Measurements from ENCODE around the gene TPMT. TPM values are rescaled to one million over a fixed set of nuclear protein-coding genes. Genes with fewer than 3 reads are reported as not detected.

TPMT gene
- 20.1 and 20.4 TPM in 2 replicates for total RNA-seq

GRCh38 chr6:18154507-18155149, at the start of gene TPMT:
TSS of gene TPMT (minus strand) at chr6:18155077. CDS start at chr6:18149127, 5,950 bp downstream.

GRCh38 chr6:18155150-18155863, 430 bp upstream of the TPMT start, which contains the start of gene KDM1B:
TSS of gene KDM1B (plus strand) at chr6:18155422. CDS start at chr6:18159896, 4,474 bp downstream.

GRCh38 chr6:18122128-18123093, 32.5 kb downstream of the TPMT start, which contains the start of gene NHLRC1:
TSS of gene NHLRC1 (minus strand) at chr6:18122677. CDS start at chr6:18122606, 71 bp downstream.

Other genes starting within 250 kb of the TPMT start
- gene KIF13A, start 167.4 kb downstream of the TPMT start, total RNA-seq = 81.5 and 108 TPM in 2 replicates
- 2.9 and 3.2 TPM in 2 replicates for gene NHLRC1, start 32.4 kb downstream of the TPMT start, total RNA-seq
- gene KDM1B, start 345 bp upstream of the TPMT start, total RNA-seq = 16.2 and 21.0 TPM in 2 replicates
- gene DEK, start 109.5 kb upstream of the TPMT start, total RNA-seq = 105 and 107 TPM in 2 replicates
- gene RNF144B, start 232.3 kb upstream of the TPMT start, total RNA-seq = 16.6 and 21.4 TPM in 2 replicates